Vagina (tissue), 2 donors: ENCODE data around the gene VENTX. TPM values are rescaled to one million over a fixed set of nuclear protein-coding genes. Genes with fewer than 3 reads are reported as not detected.
A peak's percentile ranks its signal among the peaks of the same experiment; 100 is the strongest.

Source experiments
- DNase-seq, 2 donors: peaks; one replicate each; pipeline ENCODE4 v3.0.0-alpha.2; 2017; ENCODE audit errors: extremely low spot score in 2 of 2
- H3K27ac ChIP-seq: fragments of 200-600 bp; sonication (generic); one replicate; pipeline ENCODE4 v1.5.1; 2019
- H3K27me3 ChIP-seq: fragments of 200-600 bp; sonication (generic); one replicate; pipeline ENCODE4 v1.5.1; 2019
- H3K36me3 ChIP-seq, 2 donors: fragments of 200-600 bp; sonication (generic); one replicate each; pipeline ENCODE4 v1.5.1; 2017 to 2019
- H3K4me1 ChIP-seq: fragments of 200-600 bp; sonication (generic); one replicate; pipeline ENCODE4 v1.5.1; 2019
- H3K4me3 ChIP-seq, 2 donors: fragments of 200-600 bp; sonication (generic); 1 replicate in 1 of 2; 2 replicates in 1 of 2; pipeline ENCODE4 v1.5.1; 2016 to 2019
- H3K9me3 ChIP-seq: fragments of 200-600 bp; sonication (generic); one replicate; pipeline ENCODE4 v1.5.1; 2019
- CTCF ChIP-seq, 3 experiments: fragments of 450-650 bp in 2 of 3; fragments of 200-600 bp in 1 of 3; sonication (generic) in 1 of 3; IDR thresholded peaks; one replicate each; pipeline ENCODE4 v1.5.1; 2017 to 2019; ENCODE audit warnings: antibody characterized with exemption in 3 of 3, mild to moderate bottlenecking in 2 of 3, moderate library complexity in 2 of 3
- POLR2A ChIP-seq, 2 donors: fragments of 450-650 bp; IDR thresholded peaks; one replicate each; pipeline ENCODE4 v1.6.1; 2017; ENCODE audit warnings: antibody characterized with exemption in 2 of 2, mild to moderate bottlenecking in 2 of 2, moderate library complexity in 2 of 2
- POLR2AphosphoS5 ChIP-seq, 2 donors: sonication (generic); formaldehyde crosslinking; IDR thresholded peaks; one replicate each; pipeline ENCODE4 v1.9.0; 2017; ENCODE audit warnings: antibody characterized with exemption in 2 of 2, mild to moderate bottlenecking in 2 of 2, low read depth in 1 of 2; ENCODE audit not compliant: insufficient read depth in 1 of 2
- intact Hi-C: fragments of 100-400 bp; cut with DNase I; formaldehyde crosslinking; loops from one replicate; pipeline ENCODE4 v1.15.1; 2023
- total RNA-seq: library from RNA; depleted of rRNA; stranded (reverse); fragments of >200 nt; gene quantifications from one replicate; pipeline ENCODE4 v1.2.3, GENCODE V29; 2016

Gene VENTX
- total RNA-seq, 1 donor from 2014 or later, result 0.98 TPM

DNA sequence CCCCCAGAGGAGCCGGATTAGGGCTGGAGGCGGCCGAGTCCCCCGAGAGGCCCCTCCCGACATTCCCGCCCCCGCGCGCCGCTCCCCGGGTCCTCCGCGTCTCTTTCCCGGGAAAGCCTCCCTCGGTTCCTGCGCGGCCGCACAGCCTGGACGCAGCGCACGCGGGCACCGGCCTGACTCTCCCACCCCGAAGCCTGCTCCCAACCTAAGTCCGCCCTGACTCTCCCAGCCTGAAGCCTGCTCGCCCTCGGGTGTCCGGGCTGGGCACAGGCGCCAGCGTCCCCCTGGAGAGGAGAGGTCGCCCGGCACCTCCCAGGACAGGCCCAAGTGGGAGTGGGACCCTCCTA is 441 bp upstream of the VENTX start:
- H3K27me3 ChIP-seq, result peaks cover 18% of the 10 kb centered on the region
- H3K27ac ChIP-seq, result no peak overlapping the region
- H3K4me1 ChIP-seq, result peaks cover 29% of the 10 kb centered on the region
- no peaks in the 10 kb centered on the region for H3K9me3 ChIP-seq
- intact Hi-C loops, result no loop called here
- no peak for TF ChIP-seq POLR2AphosphoS5 (IDR thresholded peaks at IDR 0.05; ENCODE audit: insufficient read depth in 1 of 2, low read depth in 1 of 2)
- H3K36me3 ChIP-seq, result no peaks in the 10 kb centered on the region
- DNase-seq, result no peak
- peak overlapping the region in 1 of 2 donors; percentile 25 for H3K4me3 ChIP-seq

DNA sequence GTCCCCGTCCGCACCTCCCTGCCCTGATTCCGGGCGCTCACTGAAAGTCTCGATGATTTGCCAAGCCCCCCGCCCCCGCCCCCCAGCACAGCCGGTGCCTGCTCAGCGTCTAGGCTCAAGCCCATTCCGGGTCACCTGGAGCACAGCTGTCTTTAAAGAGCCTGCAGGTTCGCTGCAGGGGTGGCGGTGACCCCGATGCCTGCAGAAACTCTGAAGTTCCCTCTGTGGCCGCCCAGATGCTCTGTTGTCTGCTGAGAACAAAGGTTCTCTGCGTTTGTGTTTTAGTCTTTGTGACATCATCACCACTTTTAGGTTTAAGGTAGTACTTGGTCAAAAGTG is 780 bp downstream of the VENTX start:
- DNase-seq, result no peak
- intact Hi-C loops, result no loop called here
- Histone ChIP-seq H3K9me3 (no peaks in the 10 kb centered on the region), H3K36me3 (no peaks in the 10 kb centered on the region), H3K4me1 (peaks cover 29% of the 10 kb centered on the region), H3K27ac (no peak overlapping the region), H3K4me3 (no peak overlapping the region), H3K27me3 (peaks cover 18% of the 10 kb centered on the region)
- no peak for TF ChIP-seq POLR2A (IDR thresholded peaks at IDR 0.05)

- no peaks in the 10 kb centered on the region for H3K36me3 ChIP-seq
- no peaks in the 10 kb centered on the region for H3K9me3 ChIP-seq
- TF ChIP-seq POLR2AphosphoS5 (IDR thresholded peaks at IDR 0.05; ENCODE audit: insufficient read depth in 1 of 2, low read depth in 1 of 2) (no peak), CTCF (IDR thresholded peaks at IDR 0.05) (no peak), POLR2A (IDR thresholded peaks at IDR 0.05) (no peak)
- intact Hi-C loops, result no loop called here
- no peak for DNase-seq
- peaks cover 29% of the 10 kb centered on the region for H3K4me1 ChIP-seq
- no peak overlapping the region for H3K4me3 ChIP-seq
- H3K27me3 ChIP-seq, result peaks cover 18% of the 10 kb centered on the region
- H3K27ac ChIP-seq, result no peak overlapping the region
Observed at GRCh38 chr10:133239990-133240389, 2.3 kb downstream of the VENTX start.

DNA sequence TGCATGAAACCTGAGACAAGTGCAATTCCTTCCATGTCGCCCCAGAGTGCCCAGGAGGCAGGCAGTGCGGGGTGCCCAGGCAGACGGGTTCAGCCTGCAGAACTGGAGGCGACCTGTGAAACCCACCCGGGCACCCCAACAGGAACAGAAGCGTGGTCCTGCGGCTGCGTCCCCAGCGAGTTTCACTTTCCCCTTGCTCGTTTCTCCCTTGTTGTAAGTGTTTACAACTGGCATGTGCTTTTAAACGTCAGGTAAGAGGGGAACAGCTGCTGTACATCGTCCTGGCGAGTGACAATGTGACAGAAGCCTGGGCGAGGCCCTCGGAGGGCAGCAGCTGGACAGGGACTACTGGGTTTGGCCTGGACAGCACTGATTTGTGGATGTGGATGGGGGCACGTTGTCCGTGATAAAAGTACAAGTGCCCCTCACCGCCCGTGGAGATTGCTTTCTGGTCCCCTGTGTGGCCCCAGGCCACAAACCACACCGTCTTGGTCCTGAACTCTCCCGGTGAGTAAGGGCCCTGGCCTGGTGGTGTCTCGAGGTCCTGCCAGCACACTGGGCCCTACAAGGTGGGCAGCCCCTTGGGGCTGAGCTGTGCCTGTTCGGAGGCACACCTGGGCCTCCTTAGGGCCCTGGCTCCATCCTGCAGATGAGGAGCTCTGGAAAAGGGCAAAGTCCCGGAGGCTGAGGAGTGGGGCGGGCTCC is 4.0 kb downstream of the VENTX start:
- no peak overlapping the region for H3K27ac ChIP-seq
- H3K27me3 ChIP-seq, result peaks cover 7% of the 10 kb centered on the region
- no peak for DNase-seq
- intact Hi-C loops, result no loop called here
- no peak for TF ChIP-seq POLR2A (IDR thresholded peaks at IDR 0.05)
- no peak for TF ChIP-seq CTCF (IDR thresholded peaks at IDR 0.05)
- TF ChIP-seq POLR2AphosphoS5 (IDR thresholded peaks at IDR 0.05; ENCODE audit: insufficient read depth in 1 of 2, low read depth in 1 of 2), result no peak
- no peaks in the 10 kb centered on the region for H3K36me3 ChIP-seq
- H3K9me3 ChIP-seq, result no peaks in the 10 kb centered on the region
- no peak overlapping the region for H3K4me3 ChIP-seq
- H3K4me1 ChIP-seq, result peaks cover 19% of the 10 kb centered on the region

DNA sequence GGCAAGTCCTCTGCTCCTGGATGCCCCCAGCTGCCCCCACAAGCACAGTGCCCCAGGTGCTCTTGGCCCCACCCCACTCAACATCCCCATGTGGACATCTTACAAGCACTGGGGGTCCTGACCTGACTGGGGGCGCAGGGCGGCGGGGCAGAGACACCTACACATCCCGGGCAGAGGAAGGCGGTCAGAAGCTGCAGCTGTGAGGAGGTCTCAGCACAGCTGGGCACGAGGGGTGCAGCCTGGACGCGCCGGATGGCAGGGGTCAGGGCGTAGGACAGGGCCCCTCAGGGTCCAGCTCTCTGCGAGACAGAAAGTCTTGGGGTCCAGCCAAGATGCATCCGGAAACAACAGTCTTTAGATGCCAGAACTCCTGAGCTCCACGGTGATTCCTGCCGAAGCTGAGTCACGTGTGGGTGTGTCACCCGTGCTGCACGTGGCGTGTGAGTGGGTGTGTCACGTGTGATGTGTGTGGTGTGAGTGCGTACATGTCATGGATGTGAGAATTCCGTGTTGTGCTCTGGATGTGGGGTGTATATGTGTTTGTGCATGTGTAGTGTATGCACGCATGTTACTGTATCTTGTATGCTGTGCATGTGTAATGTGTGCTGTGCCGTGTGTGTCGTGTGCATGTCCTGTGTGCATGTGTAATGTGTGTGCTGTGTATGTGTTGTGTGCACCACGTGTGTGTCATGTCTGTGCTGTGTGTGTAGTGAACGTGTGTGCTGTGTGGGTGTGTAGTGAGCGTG is 5.1 kb downstream of the VENTX start:
- Histone ChIP-seq H3K9me3 (no peaks in the 10 kb centered on the region), H3K4me1 (peaks cover 10% of the 10 kb centered on the region), H3K27me3 (no peaks in the 10 kb centered on the region), H3K4me3 (no peak overlapping the region), H3K27ac (no peak overlapping the region), H3K36me3 (no peaks in the 10 kb centered on the region)
- TF ChIP-seq POLR2AphosphoS5 (IDR thresholded peaks at IDR 0.05; ENCODE audit: insufficient read depth in 1 of 2, low read depth in 1 of 2) (no peak), CTCF (IDR thresholded peaks at IDR 0.05) (no peak), POLR2A (IDR thresholded peaks at IDR 0.05) (no peak)
- intact Hi-C loops, result no loop called here
- no peak for DNase-seq

DNA sequence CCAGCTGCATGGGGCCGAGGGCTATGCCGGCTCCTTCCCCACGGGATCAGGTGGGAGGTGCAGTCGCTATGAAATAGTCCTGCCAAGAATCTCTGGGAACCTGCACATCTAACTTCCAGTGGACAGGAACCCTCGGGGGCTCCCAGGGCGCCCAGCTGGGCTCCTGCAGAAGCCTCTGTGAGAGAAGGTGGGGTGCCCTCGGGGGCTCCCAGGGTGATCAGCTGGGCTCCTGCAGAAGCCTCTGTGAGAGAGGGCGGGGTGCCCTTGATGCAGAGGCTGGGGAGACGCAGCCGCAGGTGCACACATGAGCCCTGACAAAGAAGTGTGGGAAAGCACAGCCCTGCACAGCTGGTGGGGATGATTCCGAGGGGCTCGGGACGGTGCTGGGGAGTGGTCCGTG is 5.9 kb downstream of the VENTX start:
- DNase-seq, result no peak
- no peak overlapping the region for H3K4me3 ChIP-seq
- TF ChIP-seq POLR2A (IDR thresholded peaks at IDR 0.05), result no peak
- TF ChIP-seq CTCF (IDR thresholded peaks at IDR 0.05), result no peak
- TF ChIP-seq POLR2AphosphoS5 (IDR thresholded peaks at IDR 0.05; ENCODE audit: insufficient read depth in 1 of 2, low read depth in 1 of 2), result no peak
- H3K9me3 ChIP-seq, result no peaks in the 10 kb centered on the region
- H3K4me1 ChIP-seq, result peaks cover 5% of the 10 kb centered on the region
- H3K27ac ChIP-seq, result no peak overlapping the region
- peaks cover 4% of the 10 kb centered on the region for H3K27me3 ChIP-seq
- intact Hi-C loops, result no loop called here
- H3K36me3 ChIP-seq, result no peaks in the 10 kb centered on the region
